NCI-H446 (cell line): Measurements from ENCODE around the gene GSTO1.

Experiments
- DNase-seq, 2 experiments: peaks; one replicate each; lab custom pipeline; 2025; lab: John Stamatoyannopoulos, UW

The GSTO1 gene

DNA sequence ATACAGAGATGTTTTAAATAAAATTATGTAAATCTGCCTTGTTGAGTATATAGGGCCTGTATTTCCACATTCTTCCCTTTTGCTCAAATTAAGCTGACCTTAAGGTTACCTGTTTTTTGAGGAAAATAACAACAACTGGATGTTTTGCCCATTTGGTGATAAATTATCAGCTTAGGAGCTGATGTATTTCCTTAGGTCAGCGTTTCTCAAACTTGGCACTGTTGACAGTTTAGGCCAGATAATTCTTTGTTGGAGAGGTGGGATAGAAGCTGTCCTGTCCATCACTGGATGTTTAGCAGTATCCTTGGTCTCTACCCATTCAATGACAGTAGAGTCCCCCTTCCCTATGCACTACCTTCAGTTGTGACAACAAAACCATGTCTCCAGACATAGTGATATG, 21.5 kb downstream of the GSTO1 start:
- no peak for DNase-seq

DNA sequence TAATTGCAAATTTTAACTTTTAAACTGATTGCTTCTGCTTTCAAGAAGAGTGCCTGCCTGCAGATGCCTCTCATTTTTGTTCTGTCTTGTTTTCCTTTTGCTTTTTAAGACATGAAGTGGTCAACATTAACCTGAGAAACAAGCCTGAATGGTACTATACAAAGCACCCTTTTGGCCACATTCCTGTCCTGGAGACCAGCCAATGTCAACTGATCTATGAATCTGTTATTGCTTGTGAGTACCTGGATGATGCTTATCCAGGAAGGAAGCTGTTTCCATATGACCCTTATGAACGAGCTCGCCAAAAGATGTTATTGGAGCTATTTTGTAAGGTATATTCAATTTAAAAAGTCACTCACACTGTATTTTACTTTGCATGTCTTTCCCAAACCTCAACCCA, 23.1 kb downstream of the GSTO1 start:
- DNase-seq: no peak

DNA sequence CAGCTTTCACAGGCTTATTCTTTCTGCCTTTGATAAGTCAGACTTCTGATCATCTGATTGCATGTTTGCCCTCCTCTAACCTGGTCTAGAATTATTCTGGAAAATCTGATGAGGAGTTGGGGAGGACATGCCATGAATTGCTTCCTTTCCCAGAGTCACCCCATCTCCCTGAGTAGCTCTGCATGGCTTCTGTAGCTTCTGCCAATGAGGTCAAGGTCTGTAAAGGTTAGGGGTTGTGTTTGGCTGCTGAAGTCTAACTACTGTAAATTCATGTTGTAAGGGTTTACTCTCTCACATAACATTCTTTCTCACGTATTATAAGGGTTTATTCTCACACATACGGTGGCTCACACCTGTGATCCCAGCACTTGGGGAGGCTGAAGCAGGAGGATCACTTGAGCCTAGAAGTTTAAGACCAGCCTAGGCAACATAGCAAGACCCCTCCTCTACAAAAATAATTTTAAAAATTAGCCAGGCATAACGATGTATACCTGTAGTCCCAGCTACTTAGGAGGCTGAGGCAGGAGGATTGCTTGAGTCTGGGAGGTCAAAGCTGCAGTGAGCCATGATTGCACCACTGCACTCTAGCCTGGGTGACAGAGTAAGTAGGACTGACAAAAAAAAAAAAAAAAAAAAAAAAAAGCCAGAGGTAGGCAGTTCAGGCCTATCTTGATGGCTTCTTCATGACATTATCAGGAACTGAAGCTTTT, 25.0 kb downstream of the GSTO1 start:
- no peak for DNase-seq

DNA sequence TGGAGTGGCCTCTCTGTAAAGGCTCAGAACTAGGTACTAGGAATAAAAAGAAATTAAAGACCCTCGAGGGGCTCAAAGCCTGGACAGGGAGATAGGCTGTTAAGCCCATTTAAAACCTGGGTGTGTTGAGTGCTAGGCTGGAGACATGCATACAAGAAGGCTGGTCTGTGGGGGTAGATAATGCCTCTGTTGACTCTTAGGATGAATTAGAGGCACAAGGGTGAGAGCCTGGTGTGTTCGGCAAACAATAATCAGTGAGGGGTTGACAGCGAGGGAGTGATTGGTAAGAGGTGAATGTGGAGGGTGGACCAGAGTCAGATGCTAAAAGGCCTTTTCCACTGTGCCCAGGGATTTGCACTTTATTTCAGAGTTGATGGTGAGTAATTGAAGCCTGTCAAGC, 27.0 kb downstream of the GSTO1 start:
- DNase-seq: no peak

DNA sequence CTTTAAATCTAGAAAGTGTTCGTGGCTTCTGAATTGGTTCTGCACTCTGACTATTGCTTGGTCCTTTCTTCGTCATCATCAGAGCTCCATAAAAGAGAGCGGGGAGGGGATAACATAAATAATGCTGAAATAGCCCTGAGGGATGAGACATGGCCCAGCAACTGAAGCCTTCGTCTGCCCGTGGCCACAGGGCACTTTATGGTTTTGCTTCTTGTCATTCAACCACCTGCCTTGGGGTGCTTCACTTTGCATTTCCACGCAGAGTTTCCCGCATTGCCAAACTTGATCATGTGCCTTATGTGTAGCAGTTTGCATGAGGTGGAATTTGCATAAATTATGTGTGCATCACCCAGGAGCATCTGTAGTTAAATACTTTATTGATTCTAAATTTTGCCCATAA, 30.2 kb downstream of the GSTO1 start:
- DNase-seq: no peak

DNA sequence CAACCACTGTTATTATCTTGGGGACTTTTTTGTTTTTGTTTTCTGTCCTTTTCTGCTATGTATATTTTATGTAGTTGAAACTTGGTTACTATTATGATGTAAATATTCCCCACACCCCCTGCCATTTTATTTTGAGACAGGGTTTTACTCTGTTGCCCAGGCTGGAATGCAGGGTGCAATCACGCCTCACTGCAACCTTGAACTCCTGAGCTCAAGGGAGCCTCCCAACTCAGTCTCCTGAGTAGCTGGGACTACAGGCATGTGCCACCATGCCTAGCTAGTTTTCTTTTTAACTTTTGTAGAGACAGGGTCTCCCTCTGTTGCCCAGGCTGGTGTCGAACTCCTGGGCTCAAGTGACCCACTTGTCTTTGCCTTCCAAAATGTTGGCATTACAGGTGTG, 32.2 kb downstream of the GSTO1 start:
- DNase-seq: no peak

DNA sequence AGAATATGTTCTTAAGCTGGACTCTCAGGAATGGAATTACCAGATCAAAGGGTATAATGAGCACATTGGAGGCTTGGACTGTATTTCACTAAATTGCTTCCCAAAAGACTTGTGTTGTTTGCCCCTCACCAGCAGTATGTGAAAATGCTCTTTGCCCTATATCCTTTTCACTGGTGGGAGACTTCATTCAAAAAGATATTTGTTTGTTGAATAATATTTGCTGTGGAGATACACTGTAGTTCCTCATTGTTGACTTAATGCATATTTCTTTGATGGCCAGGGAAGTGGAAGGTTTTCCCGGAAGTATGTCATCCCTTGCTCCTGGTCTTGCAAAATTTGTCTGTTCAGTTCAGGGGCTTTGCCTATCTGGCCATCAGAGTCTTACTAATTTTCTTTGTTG, 33.7 kb downstream of the GSTO1 start:
- DNase-seq: no peak

DNA sequence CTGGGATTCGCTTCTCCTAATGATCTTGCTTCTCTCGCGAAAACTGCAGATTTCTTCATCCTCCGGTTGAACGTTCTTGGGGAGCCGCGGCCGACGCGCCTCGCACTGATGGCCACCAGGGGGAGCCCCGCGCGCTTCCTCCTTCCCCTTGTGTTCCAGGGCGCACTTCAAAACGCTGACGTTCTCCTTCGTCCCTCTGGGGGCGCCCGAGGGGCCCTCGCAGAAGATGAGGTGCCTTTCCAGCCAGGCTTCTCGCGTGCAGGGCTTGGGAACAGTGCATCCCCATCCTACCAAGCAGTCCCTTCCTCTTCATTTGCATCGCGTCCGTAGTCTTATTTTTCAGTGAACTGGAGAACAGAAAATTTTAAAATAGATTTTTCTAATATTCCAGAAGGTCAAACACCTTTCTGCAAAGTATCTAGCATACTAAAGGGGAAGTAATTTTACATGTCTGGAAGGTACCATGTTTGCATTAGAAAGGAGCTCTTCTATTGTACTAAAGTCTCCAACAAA, 36.8 kb downstream of the GSTO1 start:
- DNase-seq: peak; percentile 17 to 78

DNA sequence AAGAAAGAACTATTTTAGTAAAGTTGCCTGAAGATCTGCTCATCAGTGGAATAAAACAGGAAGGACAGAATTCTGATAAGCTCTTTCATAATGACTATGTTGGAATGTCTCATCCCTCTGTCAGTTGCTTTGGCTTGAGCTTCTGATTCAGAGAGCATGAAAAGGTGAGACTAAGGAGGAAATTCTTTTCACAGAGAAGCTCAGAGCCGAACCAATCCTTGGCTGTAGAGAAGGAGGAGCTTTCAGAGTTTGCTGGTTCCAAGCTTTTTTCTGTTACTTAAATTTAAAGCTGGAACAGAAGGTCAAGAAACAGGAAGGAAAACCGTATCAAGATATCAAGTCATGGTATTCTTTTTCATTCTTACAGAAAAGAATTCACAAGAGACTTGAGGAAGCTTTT, 38.3 kb downstream of the GSTO1 start:
- no peak for DNase-seq

DNA sequence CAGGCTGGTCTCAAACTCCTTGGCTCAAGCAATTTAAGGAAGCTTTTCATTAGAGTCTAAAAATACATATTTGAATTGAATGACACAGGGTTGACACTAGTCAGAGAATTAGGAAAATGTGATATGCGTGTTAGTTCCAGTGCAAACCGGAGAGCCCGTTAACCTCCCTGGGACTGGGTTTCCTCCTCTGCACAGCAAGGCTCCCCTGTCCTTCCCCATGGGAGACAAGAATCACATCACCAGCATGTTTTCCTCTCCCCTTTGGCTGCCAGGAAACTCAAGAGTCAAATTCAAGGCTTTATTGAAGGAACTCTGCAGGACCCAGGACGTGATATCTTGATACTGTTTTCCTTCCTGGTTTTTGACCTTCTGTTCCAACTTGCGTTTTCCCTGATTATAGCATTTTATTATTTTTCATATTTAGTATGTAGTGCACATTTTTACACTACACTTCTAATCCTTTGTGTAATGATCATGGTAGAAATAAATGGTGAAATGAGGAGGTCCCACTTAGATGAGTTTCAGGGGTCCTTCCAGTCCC, 39.2 kb downstream of the GSTO1 start:
- DNase-seq: no peak

DNA sequence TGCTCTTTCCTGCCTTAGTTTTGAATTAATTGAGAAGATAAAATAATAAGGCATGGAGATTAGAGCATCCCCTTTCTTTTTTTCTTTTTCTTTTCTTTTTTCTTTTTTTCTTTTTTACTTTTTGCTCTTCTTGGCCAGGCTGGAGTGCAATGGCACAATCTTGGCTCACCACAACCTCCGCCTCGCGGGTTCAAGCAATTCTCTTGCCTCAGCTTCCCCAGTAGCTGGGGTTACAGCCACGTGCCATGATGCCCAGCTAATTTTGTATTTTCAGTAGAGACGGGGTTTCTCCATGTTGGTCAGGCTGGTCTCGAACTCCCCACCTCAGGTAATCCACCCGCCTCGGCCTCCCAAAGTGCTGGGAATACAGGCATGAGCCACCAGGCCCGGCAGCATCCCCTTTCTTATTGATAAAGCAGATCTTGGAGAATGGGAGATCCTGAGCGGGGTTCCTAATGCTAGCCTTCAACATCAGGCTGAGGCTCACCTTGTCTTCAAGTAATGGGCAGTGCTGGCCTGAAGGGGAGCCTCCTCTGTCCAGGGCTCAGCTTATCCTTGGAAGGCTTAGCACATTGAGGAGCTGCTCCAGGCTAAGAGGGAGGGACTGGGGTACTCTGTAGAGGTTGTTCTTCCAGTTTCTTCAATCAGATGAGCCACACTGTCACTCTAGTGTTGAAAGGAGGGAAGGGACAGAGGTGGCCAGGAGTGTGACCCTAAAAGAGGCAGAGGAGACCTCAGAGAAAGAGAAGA, 42.2 kb downstream of the GSTO1 start:
- DNase-seq: no peak

DNA sequence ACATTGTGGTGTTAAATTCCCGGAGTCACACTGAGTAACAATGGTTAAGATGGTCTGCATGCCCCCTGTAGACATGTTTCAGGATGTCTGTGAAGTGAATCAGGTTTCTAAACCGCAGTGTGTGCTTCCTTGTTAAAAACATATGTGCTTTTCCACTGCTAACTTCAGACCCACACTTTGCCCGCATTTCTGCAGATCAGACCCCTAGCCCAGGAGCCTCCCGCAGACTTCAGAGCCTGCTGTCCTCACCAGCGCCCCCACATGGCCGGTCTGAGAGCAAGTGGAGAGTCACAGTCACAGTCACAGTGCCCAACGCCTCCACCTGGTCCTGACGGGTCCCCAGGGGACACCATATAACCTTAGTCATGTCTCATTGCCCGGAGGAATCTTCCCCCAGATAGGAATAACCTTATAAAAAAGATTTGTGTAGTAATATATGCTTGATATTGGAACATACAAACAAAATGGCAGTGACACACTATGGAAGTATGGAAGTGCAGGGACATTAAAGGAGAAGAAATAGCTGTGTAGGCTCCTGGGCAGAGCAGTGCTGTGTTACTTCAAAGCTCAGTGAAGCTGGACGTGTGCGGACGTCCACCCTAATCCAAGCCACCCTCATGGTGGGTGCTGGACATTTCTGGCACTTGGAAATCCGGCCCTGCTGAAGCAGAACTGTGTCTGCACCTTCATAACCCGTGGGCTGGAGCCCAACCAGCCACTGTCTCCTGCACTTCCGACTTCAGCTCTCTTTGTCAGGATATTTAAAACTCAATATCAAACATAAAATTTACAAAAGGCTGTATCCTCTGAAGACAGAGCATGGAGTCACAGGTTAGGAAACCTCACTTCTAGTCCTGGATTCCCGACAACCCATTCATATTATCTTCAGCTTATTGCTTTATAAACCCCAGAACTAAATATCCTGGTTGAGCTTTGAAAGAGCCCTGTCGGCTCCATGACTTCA, 43.3 kb downstream of the GSTO1 start:
- no peak for DNase-seq

DNA sequence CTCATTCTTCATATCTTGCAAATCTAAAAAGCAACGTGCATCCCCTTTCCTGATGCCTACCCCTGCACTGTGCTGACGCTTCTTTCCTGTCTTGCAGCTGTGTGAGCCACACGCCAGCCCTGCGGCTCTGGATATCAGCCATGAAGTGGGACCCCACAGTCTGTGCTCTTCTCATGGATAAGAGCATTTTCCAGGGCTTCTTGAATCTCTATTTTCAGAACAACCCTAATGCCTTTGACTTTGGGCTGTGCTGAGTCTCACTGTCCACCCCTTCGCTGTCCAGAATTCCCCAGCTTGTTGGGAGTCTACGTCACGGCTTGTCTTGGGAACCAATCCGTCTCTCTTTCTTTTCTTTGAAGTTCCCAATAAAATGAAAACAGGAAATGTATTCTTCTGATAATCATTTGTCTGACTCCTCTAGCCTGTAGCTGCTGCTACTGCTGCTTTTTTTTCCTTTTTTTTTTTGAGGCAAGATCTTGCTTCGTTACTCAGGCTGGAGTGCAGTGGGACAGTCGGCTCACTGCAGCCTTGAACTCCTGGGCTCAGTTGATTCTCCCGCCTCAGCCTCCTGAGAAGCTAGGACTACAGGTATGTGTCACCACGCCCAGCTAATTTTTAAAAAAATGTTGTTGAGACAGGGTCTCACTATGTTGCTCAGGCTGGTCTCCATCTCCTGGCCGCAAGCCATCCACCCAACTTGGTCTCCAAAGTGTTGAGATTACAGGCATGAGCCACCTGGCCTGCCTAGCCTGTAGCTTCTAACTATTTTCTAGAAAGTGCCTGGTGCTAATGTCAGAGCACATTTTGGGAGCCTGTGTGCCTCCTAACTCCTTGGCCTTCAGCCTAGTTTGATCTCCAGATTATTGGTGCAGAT, 44.6 kb downstream of the GSTO1 start:
- DNase-seq: no peak

DNA sequence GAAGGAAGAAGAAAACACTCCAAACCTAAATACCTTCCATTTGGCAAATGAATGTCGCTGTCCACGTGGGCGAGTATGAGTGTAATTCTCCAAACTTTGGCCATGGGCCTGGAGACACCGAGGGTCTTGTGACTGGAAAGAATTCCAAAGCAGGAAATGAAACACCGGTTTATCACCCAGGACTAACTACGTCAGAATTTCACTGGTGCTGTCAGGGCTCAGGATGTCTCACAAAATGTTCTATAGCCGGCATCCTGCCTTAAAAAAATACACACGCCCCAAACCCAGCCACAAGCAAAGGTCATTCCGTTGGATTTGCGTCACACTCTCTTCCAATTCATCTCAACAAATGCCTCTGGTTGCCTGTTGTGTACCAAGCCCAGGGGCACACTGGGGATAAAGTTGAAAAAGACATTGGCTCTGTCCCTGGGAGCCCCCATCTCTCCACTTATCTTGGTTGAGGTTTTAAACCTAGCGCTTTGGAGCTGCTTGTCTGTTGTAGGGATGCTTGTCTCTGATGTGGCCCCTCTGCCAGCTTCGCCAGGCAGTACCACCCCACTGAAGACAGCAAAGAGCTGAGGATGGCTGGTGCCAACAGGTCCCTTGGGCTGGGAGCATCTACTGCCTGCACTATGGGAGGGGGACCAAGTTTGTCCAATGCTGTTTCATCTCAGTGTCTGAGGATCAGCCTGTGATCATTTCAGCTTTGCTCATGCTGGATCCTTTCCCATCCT, 45.5 kb downstream of the GSTO1 start:
- DNase-seq: peak in 1 of 2 experiments; percentile 8

DNA sequence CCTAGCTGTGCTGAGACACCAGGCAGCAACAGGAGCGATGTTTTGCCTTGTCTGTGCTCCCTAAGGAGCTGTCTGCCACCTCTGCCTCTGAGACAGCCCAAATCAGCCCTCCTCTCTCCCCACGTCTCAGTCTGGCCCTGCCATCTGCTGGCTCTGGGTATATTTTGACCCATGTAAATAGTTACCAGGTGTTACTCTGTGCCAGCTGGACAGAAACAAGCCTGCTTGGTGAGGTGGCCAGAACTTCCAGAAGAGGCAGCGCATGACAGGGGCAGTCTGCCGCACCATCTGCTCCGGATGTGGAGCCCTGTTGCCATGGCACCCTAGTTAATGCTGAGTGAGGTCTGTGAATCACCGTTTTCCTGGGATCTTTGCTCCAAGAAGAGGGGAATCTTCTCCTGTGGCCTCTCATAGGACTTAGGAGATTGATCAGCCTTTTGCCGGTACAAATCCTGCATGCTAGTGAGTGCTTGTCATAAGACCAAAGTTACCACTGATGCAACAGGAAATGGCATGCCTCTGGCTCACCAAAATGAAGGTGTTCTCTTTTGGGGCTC, 46.1 kb downstream of the GSTO1 start:
- peak; percentile 86 to 94 for DNase-seq

DNA sequence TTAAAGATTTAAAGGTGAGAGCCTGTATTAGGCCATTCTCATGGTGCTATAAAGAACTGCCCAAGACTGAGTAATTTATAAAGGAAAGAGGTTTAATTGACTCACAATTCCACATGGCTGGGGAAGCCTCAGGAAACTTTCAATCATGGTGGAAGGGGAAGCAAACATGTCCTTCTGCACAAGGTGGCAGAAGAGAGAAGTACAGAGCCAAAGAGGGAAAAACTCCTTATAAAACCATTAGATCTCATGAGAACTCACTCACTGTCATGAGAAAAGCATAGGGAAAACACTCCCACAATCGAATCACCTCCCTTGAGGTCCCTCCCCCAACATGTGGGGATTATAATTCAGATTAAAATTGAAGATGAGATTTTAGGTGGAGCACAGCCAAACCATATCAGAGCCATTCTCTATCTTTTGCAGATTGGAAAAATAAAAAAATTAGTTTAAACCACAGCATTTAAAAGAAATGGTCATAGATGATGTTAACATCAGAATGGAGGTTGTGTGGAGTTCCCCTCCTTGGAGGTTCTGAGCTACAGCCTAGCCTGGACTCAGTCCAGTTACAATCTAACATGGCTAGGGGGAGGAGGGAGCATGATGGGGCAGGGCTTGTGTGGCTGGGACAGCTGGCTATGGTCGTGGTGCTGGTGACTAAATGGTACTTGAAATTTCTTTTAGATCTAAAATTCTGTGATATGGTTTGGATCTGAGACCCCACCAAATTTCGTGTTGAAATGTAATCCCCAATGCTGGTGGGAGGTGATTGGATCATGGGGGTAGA, 47.4 kb downstream of the GSTO1 start:
- DNase-seq: no peak

DNA sequence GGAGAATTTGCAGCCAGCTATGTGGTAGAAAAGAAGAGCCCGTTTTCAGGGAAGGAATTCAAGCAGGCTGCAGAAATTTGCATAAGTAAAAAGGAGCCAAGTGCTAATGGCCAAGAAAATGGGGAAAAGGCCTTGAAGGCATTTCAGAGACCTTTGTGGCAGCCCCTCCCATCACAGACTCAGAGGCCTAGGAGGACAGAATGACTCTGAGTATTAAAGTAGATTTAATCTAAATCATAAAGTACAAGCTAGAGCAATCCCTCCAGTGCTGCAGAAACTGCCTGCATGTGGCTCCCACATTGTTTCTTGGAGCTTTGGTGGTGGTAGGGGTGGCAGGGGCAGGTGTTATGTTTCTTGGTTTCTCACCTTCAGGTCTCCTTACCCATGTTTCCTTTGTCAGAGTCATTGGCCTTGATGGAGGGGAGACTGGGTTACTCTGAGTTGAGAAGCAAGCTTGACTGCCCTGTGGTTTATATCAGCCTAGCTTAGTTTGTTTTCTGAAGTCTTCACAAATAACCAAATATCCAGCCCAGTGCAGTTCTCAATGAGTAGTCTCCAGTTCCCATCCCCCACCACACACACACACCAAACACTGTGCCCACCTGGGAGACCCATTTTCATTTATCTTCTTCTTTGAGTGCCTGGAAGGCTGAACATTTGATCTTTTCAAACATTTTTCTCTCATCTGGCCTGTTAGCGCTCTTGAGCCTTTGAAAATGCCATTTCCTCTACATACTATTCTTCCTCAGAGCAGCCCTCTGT, 49.1 kb downstream of the GSTO1 start:
- no peak for DNase-seq

DNA sequence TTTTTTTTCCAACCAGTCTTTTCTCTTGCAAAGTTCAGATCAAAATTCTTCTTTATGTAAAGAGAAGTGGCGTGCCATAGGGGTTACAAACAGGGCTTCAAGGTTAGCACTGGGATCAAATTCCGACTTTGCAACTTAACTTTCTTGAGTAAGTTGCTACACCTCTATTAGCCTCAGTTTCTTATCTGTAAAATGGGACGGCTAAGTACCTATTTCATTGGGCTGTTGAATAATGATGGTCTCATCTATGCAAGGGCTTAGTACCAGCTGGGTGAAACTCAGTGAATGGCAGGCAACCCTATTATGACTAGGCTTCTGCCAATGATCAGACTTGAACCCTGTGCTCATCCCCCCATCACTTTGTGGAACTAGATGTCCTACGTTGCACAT, 49.7 kb downstream of the GSTO1 start:
- DNase-seq: no peak

DNA sequence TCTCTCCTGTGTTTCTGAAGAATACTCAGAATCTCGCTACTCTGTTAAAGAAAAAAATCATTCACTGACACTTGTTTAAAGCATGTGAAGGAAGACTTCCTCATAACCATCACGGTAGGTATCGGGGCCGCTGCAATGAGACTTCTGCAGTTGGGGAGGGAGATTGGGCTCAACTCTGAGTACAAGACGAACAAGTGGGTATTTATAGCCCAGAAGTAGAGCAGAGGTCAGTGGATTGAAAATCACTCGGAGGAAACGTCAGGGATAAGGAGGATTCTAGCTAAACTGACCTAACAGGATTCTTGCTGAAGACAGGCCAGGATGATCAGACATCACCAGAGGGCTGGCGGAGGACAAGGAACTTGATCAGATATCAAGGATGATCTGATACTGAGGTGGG, 50.2 kb downstream of the GSTO1 start:
- no peak for DNase-seq
